Measurements from ENCODE around the gene UFM1. TPM values are rescaled to one million over a fixed set of nuclear protein-coding genes. Genes with fewer than 3 reads are reported as not detected.
"Not testable (repeated sequence)": the region's sequence is repeated elsewhere in the genome, so short reads cannot be mapped to it uniquely, and the experiment has no call there.

The UFM1 gene
- 247 TPM for total RNA-seq

DNA sequence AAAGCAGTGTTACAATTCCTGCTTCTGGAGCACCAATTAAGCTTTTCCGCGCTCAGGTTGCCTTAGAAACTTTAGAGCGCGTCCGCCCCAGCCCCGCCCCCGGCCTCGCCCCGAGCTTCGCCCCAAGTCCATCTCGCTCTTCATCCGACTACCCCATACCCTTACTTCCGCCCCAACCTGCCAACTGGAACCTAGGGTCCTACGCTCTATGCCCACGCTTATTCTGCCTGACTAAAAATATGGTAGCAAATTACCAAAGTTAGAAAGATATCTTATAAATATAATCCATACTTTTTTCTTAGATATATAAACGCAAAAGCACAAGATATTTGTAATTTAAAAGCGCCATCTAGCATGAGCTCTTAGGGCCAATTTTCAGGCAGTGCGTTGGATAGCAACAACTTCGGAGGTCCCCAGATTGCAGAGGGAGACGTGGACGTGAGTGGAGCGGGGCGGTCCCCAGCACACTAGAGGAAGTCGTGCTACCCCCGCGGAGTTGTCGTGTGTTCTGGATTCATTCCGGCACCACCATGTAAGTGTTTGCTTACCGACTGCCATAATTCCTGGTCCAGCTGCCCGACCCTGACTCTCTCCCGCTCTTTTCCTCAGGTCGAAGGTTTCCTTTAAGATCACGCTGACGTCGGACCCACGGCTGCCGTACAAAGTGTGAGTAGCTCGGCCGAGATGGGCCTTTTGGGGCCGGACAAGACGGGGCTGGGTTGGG, at the start of gene UFM1:
TSS of gene UFM1 (plus strand) at position 462 of the 724 bp plus-strand sequence. CDS start at position 531, 69 bp downstream.
- DNase-seq = peak; percentile 74

DNA sequence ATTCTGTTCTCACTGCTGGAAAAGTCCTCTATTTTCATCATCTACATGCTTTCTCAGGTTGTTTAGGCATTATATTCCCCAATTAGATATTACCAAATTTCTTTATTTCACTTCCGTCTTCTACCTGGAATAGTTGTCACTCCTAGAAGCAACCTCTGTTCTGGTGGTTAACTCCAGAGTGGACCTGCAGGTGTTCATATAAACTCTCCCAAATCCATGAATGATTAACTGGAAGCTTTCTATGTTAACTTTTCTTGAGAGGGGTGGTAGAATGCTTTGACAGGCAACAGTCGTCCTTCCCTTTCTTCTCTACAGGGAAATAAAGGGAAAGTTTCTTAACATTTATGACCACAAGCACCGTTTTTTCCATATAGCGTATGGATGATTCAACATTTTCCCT, 48.4 kb upstream of the UFM1 start:
- DNase-seq = no peak

DNA sequence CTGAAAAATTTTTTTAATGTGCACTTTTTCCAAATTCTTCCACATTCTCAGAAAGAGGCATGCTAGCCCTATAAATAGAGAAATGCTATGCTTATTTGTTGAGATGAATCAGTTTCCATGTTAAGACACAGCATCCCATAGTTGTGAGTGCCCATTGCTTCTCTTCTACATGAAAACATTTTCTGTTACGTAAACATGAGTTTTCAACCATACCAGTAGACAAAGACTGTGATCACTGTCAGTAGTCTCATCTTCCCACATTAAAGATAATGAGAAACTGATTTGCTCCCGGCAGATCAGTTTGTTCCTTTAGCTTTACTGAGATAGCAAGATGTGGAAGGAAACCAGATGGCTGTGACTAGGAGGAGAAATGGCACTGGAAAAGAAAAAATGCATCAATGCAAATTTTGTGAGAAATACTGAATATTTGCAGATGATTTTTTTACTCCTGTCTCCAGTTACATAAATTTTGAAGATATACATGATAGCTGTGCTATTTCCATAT, 45.8 kb upstream of the UFM1 start:
- DNase-seq = no peak

DNA sequence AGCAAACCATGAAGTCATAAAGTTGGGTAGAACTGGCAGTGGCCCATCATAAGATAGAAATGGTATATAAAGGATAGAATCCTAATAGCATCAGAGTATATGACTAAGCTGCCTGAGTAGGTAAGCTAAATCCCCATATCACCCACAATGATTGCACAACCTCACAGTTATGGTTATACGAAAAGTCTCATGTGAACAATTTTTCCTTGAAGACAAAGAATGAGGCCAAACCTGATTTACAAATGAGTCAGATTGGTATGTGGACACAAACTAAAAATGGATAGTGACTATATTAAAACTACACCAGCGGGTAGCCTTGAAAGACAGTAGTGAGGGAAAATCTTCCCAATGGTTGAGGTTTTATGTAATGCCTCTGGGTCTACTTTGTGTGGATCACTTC, 40.9 kb upstream of the UFM1 start:
- DNase-seq = no peak

DNA sequence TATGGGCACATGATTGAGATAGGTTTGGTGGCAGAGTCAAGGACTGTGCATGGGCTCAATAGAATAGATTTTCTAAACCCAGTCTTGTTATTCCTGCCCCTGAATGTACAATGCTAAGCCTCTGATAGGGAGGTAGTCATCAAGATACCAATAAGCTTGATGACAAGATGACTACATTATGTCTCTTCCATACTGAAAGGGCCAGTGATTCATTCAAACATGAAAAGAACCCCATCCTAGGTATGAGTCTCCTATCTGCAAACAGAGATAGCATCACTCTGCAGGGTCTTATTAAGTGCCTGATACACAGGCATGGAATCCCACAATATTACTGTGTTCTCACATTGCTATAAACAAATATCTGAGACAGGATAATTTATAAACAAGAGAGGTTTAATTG, 40.3 kb upstream of the UFM1 start:
- DNase-seq = no peak

DNA sequence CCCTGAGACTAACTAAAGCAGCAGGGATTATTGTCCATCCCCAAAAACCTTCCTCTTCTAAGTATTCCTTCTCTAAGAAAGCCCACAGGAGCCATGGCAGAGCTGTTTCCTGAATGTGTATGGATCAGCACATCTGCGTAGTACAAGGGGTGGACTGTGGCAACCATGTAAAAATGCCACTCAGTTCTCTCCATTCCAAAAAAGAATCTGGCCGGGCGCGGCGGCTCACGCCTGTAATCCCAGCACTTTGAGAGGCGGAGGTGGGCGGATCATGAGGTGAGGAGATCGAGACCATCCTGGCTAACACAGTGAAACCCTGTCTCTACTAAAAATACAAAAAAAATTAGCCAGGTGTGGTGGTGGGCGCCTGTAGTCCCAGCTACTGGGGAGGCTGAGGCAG, 38.5 kb upstream of the UFM1 start:
- DNase-seq = not testable (repeated sequence)

DNA sequence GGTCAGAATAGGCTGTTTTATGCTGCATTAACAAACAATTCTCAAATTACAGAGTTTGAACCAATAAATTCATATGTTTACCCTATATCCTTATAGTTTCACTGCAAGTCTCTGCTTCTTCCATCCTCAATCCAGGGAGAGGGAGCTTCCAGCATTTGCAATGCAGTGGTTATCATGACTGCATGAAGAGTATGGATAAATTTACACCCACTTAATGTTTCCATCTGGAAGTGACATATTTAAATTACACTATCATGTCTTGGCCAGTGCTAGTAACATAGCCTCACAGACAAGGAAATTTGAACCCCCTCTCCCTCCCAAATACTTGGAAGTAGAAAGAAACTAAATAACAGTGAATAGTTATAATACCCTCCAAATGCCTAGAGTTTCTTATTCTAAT, 33.5 kb upstream of the UFM1 start:
- no peak for DNase-seq

DNA sequence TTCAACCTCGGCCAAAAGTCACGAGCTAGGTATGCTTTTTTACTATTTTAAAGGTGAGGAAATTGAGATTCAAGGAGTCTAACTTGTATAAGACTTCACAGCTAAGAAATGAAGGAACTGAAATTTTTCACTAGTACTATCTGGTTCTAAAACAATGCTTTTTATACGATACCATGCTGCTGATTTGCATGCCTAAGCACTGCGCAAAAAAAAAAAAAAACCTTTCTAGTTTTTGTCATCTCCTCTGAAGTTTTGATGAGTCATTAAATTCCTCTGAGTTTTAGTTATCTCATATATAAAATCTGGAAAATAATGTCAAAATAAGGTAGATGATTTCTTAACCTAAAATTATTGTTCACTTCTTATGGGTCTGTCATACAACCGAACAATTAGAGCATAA, 28.0 kb upstream of the UFM1 start:
- no peak for DNase-seq

DNA sequence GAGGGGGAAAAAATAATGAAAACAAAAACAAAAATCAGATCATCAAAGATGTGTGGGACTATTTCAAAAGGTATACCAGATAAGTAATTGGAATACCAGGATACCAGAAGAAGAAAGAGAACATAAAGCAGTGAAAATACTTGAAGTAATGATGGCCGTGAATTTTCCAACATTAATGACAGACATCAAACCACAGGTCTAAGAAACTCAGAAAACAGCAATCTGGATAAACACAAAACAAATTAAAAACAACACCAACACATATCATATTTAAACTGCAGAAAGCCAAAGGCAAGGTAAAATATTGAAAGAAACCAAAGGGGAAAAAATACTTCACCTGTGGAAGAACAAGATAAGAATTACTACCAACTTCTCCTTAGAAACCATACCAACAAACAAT, 24.2 kb upstream of the UFM1 start:
- no peak for DNase-seq

DNA sequence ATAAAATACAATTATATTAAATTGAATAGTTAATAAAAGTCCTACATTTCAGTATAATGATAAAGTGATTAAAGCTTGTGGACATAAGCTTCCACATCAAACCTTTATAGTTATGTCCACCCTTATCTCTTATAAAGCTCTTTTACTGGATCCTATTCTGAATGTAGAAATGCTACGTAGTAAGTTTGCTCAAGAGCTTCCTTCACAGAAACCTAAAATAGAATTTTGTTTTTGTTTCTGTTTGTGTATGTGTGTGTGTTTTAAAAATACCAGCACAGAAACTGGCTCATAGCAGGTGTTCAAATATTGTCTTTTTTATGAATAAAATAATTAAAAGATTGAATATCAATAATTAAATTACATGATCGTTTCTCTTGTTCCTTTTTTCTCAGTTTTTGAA, 21.0 kb upstream of the UFM1 start:
- DNase-seq = no peak

DNA sequence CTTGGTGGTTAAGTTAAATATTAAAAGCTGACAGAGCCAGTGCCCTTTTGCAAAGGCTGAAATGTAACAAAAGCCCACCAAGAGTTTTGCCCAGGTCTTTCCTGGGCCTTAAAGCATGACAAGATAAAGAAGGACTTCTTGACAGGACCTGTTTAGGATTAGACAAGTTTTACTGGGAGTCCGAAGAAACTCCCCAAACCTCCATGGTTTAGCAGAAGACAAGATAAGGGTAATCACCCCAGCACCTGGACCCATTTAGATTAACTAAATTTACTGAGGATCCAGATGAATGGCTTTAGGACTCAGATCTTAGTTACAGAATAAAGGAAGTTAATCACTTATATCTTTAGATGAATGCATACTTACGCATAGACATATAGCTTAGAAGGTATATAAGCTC, 14.8 kb upstream of the UFM1 start:
- DNase-seq = no peak

DNA sequence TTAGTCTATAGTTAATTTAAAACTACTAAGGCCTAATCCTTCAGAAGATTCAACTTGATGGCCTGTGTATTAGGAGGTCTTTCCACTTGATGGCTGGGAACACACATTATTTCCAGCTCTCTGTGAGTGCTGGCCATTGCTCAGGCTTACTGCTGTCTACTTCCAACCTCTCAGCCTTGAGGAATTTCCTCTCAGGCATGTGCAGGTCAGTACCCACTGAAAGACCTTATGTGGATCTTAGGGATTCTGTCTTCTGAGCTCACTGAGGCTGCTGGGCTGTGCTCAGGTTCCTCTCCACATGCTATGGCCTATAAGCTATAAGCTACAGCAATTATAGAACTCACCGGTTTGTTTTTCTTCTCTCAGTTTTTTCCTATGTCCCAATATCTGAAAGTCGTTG, 11.6 kb upstream of the UFM1 start:
- no peak for DNase-seq

DNA sequence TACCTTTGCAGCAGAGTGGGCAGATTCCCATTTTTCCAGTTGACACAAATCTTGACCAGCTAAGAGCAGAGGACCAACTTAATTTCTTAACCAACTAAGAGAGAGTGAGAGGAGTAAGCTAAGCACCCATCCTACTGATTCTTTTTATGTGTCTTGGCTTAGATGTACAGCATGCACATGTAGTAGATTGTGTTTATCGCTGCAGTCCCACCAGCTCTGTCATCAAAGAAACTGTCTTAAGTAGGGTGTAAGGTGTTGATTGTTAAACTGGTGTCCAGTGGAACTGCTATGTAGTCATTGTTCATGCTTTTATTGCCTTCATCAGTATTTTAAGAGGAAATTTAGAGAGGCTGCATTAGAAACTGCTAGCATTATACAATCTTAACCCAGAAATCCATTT, 9.0 kb upstream of the UFM1 start:
- no peak for DNase-seq

DNA sequence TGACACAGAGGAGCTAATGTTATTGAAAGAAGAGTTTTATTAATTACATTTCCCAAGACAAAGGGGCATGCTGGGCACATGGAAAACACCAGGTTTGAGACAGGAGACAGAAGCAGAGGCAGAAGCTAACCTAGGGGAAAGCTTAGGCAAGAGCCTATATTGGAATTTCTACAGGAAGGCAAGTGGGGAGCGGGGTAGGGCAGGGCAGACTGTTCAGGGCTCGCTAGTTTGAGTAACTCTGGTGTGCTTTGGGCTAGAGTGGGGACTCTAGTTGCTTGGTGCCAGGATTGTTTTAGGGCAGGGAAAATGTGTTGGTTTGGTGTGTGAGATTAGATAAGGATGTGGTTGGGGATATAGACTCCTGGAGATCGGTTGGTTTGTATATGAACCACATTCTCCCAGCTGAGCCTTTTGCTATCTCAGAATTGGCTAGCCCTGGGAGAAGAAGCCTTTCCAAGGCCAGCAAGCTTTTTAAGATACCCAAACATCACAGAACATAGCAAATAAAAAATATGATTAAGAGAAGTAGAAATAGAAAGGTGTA, 8.4 kb upstream of the UFM1 start:
- DNase-seq = no peak

DNA sequence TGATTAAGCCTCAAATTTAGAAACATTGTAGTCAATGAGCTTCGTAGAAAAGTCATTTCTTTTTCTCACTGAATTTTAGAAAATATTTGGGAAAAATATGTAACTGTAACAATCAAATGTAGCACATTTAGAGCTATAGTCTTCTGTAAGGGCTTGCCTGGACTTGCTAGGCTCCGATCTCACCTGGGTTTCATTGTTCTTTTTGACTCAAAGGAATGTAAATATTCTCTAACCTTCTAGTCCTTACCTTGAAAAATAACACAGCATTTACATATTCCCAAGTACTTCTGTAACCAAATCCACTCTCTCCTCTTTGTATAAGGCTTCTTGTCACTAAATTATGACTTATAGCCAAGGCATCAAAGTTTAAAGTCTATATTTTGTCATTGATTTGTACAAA, 2.9 kb upstream of the UFM1 start:
- DNase-seq = no peak

DNA sequence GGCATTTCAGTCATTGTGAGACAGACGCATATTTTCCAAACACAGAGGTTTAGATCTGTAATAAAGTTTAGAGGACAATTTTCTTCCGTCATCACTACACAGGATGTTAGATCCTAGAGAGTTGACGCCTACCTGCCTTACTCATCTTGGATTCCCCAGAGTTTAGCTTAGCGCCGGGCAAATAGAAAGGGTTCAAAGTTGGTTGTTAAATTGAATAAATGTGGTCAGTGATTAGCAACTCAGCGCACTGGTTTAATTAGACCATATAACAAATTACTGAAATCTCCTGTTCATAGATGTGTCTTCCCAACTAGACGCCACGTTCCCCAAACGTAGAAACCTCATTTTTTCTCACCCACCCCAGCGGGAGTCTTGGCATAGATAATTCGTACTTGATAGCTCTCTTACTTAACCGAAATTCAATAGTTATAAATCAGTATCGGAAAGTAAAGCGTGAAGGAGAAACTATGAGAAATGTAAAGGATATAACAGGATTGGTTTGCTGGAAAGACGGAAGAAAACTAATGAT, 726 bp upstream of the UFM1 start:
- no peak for DNase-seq

DNA sequence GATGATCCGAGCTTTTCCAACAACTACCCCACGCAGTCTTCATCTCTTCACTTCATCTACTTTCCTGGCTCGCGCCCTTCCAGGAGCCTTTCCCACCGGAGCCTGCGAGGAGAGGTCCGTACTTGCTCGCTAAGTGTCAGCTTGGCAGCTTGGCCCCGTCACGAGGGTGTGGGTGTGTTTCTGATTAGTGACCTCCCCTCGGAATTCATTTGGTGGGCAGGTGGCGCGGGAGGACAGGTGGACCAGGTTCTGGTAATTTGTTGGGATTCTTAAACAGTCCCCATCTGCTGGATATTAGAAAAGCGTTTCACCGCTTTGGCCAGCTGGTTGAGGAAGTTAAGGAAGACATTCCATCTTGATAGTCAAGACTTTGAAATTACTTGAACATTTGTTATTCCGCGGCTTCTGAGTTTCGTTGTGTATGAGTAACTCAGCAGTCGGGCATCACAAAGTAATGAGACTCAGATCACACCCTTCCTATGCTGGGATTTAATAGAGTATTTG, 515 bp downstream of the UFM1 start:
- peak; percentile 35 for DNase-seq

DNA sequence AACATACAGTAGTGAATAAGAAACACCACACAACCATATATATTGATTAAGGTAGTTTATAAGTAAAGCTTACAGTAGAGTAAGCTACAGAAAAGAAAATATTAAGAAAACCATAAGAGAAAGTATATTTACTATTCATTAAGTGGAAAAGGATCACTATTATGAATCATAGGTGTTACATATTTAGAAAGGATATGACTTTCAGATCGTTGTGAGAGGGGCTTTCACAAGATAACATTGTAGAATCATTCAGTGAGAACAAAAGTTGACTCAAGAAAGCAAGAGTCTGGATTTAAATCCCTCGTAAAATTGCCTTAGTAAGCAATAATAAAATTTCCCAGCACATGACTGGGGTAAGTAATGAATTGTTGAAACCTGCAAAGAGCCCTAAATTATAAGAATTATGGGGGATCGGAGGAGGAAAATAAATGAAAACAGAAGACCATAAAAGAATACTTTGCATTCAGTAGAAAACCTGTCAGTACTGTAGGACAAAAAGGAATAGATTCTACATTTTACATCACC, 6.0 kb downstream of the UFM1 start:
- DNase-seq = no peak

DNA sequence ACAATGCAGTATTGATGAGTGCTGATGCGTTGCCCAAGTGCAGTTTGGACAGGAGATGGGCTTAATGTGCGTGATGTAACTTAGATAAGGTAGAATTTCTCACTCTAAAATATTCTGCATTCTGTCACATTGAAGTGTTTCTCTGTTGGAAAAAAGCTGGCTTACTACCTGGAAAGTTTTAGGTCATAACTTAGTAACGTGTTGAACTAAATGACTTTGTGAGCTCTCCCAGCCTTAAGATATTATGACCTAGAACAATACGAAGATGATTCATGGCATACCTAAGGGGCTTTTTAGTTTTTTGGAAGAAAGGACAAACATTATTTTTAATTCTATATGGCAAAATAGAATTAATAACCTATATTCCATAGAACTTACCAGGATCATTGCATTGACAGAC, 9.0 kb downstream of the UFM1 start:
- no peak for DNase-seq

DNA sequence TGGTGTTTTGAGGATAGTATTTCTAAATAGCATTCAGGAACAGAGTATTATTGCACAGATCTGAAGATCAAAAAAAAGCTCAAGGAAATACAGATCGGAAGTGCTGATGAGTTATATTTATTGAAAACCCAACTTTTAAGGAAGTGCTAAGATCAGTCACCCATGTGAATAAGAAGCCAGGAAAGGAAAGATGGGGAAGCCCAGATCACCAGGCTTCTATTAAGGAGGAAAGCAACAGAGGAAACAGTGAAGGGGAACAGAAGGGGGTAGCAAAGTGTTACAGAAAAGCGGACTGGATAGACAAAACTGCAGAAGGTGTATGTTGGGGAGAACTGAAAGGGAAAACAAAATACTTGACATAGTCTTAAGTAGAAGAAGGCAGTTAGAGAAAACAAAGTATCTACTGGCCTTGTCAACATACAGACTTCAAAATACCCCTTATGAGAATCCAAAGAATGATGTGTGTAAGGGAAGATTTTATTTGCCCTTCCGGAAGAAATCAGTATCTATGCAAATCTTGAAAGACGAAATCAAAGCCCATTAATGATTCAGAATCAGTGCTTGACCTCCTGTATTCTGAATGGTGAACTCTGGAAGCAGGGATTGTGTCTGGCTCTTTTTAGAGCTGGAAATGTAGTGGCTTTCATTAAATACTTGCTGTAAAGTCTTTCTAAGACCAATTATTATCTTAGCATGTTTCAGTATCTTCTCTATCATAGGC, 12.1 kb downstream of the UFM1 start:
- DNase-seq = no peak

DNA sequence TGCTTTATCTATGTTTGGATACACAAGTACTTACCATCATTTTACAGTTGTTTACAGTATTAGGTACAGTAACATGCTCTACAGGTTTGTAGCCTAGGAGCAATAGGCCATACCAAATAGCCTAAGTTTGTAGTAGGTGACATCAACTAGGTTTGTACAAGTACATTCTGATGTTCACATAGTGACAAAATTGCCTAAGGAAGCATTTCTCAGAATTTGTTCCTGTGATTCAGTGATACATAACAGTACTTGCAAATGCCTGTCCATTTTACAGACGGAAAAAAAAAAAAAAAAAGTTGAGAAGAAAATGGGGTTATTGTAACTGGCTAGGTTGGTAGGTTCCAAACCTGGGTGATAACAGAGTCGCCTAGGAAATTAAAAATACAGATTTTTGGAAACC, 13.6 kb downstream of the UFM1 start:
- DNase-seq = no peak

DNA sequence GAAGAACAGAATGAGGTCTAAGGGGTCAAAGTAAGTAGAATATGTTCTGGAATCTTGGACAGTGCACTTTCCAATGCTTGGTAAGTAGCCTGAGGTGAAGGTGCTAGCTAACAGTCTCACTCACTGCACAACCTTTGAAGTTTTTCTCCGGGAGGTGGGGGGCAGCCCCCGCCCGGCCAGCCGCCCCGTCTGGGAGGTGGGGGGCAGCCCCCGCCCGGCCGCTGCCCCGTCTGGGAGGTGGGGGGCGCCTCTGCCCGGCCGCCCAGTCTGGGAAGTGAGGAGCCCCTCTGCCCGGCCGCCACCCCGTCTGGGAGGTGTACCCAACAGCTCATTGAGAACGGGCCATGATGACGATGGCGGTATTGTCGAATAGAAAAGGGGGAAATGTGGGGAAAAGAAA, 14.1 kb downstream of the UFM1 start:
- not testable (repeated sequence) for DNase-seq

DNA sequence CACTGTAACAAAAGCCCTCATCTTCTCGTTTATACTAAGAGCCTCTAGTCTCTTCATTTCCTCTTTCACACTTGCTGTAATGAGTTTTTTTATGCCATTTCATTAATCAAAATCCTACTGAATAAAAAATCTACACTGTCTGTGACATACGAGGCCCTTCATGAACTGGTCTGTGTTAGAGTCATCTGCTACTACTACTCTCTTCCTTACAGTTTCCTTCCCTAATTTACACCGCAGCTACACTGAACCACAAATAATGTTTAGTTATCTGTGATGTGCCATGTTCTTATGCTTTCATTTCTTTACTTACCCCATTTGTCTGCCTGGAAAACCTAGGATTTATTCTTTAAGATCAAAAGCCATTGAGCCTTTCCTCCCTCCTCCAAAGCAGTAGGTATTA, 16.0 kb downstream of the UFM1 start:
- DNase-seq = no peak
